PFSK-1 (cell line): ENCODE measurements around the gene MRS2.

Source experiments
- POLR2AphosphoS5 ChIP-seq: IDR thresholded peaks from 2 replicates; pipeline ENCODE4 v1.6.1; 2012; ENCODE audit warnings: low read depth, mild to moderate bottlenecking, control low read depth, low read length, moderate library complexity
- REST ChIP-seq, 2 experiments: IDR thresholded peaks; 2 replicates each; pipeline versions ENCODE4 v1.6.1 to v1.8.0; 2011 to 2012; ENCODE audit warnings: low read depth in 2 of 2, low read length in 2 of 2, control low read depth in 1 of 2, inconsistent platforms in 1 of 2, mild to moderate bottlenecking in 1 of 2, moderate library complexity in 1 of 2; ENCODE audit not compliant: insufficient read depth in 1 of 2
- SIN3A ChIP-seq: IDR thresholded peaks from 2 replicates; pipeline ENCODE4 v1.6.1; 2012; ENCODE audit warnings: mild to moderate bottlenecking, low read length, moderate library complexity, borderline replicate concordance; ENCODE audit not compliant: insufficient read depth
- TAF1 ChIP-seq: IDR thresholded peaks from 2 replicates; pipeline ENCODE4 v1.6.1; 2012; ENCODE audit warnings: low read length, control low read depth, borderline replicate concordance; ENCODE audit not compliant: insufficient read depth

GRCh38 chr6:24374612-24375011 is 28.1 kb upstream of the MRS2 start:
- TF ChIP-seq TAF1 (no peak), SIN3A (no peak), POLR2AphosphoS5 (no peak), REST (IDR thresholded peaks at IDR 0.05; ENCODE audit: insufficient read depth in 1 of 2, low read depth in 2 of 2, low read length in 2 of 2) (no peak)
